Activated T-cell treated with anti-CD3 and anti-CD28 coated beads, Interleukin-2, amount 50 U/mL, for 48 hours (primary cell): Measurements from ENCODE around the gene LRIT3.
"Not testable (repeated sequence)": the region's sequence is repeated elsewhere in the genome, so short reads cannot be mapped to it uniquely, and the experiment has no call there.

Experiments used
- DNase-seq, 2 experiments: peaks; one replicate each; pipeline ENCODE4 v3.0.0-alpha.2; 2020

The LRIT3 gene

GRCh38 chr4:109859426-109860300 lies 11.8 kb downstream of the LRIT3 start:
- DNase-seq = not testable (repeated sequence)

- DNase-seq = no peak
These were observed 13.4 kb downstream of the LRIT3 start for GRCh38 chr4:109861271-109861670.

GRCh38 chr4:109861916-109862511 lies 14.1 kb downstream of the LRIT3 start:
- DNase-seq = no peak

GRCh38 chr4:109864134-109864533 lies 16.2 kb downstream of the LRIT3 start:
- no peak for DNase-seq

- no peak for DNase-seq
These were observed 22.2 kb downstream of the LRIT3 start for GRCh38 chr4:109870061-109870460.

GRCh38 chr4:109872065-109872464 lies 24.2 kb downstream of the LRIT3 start:
- DNase-seq = no peak

GRCh38 chr4:109872950-109873656 lies 25.2 kb downstream of the LRIT3 start:
- no peak for DNase-seq

- no peak for DNase-seq
These were observed 26.0 kb downstream of the LRIT3 start for GRCh38 chr4:109873791-109874514.

- DNase-seq = no peak
These were observed 27.2 kb downstream of the LRIT3 start for GRCh38 chr4:109875106-109875505.

GRCh38 chr4:109875553-109875952 lies 27.6 kb downstream of the LRIT3 start:
- not testable (repeated sequence) for DNase-seq

GRCh38 chr4:109876634-109877265 lies 28.8 kb downstream of the LRIT3 start:
- DNase-seq = no peak

- DNase-seq = no peak
These were observed 29.5 kb downstream of the LRIT3 start for GRCh38 chr4:109877400-109877799.

GRCh38 chr4:109878355-109878754 lies 30.4 kb downstream of the LRIT3 start:
- DNase-seq = no peak

- no peak for DNase-seq
These were observed 31.2 kb downstream of the LRIT3 start for GRCh38 chr4:109879081-109879480.

- no peak for DNase-seq
These were observed 31.9 kb downstream of the LRIT3 start for GRCh38 chr4:109879636-109880314.

- DNase-seq = no peak
These were observed 38.4 kb downstream of the LRIT3 start for GRCh38 chr4:109886303-109886702.

GRCh38 chr4:109887071-109887470 lies 39.2 kb downstream of the LRIT3 start:
- no peak for DNase-seq

- no peak for DNase-seq
These were observed 42.2 kb downstream of the LRIT3 start for GRCh38 chr4:109890076-109890475.

GRCh38 chr4:109902559-109903251 lies 54.8 kb downstream of the LRIT3 start:
- no peak for DNase-seq

- no peak for DNase-seq
These were observed 60.8 kb downstream of the LRIT3 start for GRCh38 chr4:109908731-109909130.

- DNase-seq = no peak
These were observed 62.3 kb downstream of the LRIT3 start for GRCh38 chr4:109910256-109910655.
